ENCODE data around the gene MPI.

- no peak for TF ChIP-seq POLR2A (IDR thresholded peaks at IDR 0.05)
- TF ChIP-seq CTCF (IDR thresholded peaks at IDR 0.05), result no peak
Measured at GRCh38 chr15:74893627-74894026, 3.8 kb downstream of the MPI start.

All from lower leg skin (tissue), 3 donors.